Karpas-422 (cell line): ENCODE measurements around the gene GALNTL6. TPM values are rescaled to one million over a fixed set of nuclear protein-coding genes. Genes with fewer than 3 reads are reported as not detected.
"Not testable (repeated sequence)": the region's sequence is repeated elsewhere in the genome, so short reads cannot be mapped to it uniquely, and the experiment has no call there.

Experiments used
- DNase-seq: peaks from one replicate; pipeline ENCODE4 v3.0.0-alpha.2; 2015
- H2AFZ ChIP-seq: fragments of 200-600 bp; sonication (generic); 2 replicates; pipeline ENCODE4 v1.6.1; 2014; ENCODE audit warnings: antibody characterized with exemption, low read length, mixed read lengths
- H3K27ac ChIP-seq: fragments of 200-600 bp; sonication (generic); 2 replicates; pipeline ENCODE4 v1.5.1; 2014; ENCODE audit warnings: mild to moderate bottlenecking, low read length, moderate library complexity
- H3K27me3 ChIP-seq: fragments of 200-600 bp; sonication (generic); 2 replicates; pipeline ENCODE4 v1.6.1; 2014; ENCODE audit warnings: low read length, mixed read lengths
- H3K36me3 ChIP-seq: fragments of 200-600 bp; sonication (generic); 2 replicates; pipeline ENCODE4 v1.6.1; 2014; ENCODE audit warnings: low read length, mixed read lengths; ENCODE audit not compliant: insufficient read depth
- H3K4me1 ChIP-seq: fragments of 200-600 bp; sonication (generic); 2 replicates; pipeline ENCODE4 v1.6.1; 2014; ENCODE audit warnings: mild to moderate bottlenecking, low read length, mixed read lengths
- H3K4me2 ChIP-seq: fragments of 200-600 bp; sonication (generic); 2 replicates; pipeline ENCODE4 v1.6.1; 2014; ENCODE audit warnings: low read length, low read depth, mild to moderate bottlenecking; ENCODE audit not compliant: poor library complexity, severe bottlenecking
- H3K4me3 ChIP-seq: fragments of 200-600 bp; sonication (generic); 2 replicates; pipeline ENCODE4 v1.5.1; 2014; ENCODE audit warnings: mild to moderate bottlenecking, antibody characterized with exemption, low read length, mixed read lengths
- H3K79me2 ChIP-seq: fragments of 200-600 bp; sonication (generic); 2 replicates; pipeline ENCODE4 v1.6.1; 2014; ENCODE audit warnings: mild to moderate bottlenecking, low read length, mixed read lengths
- H3K9ac ChIP-seq: fragments of 200-600 bp; sonication (generic); 2 replicates; pipeline ENCODE4 v1.6.0; 2014; ENCODE audit warnings: low read length
- H3K9me2 ChIP-seq: fragments of 200-600 bp; sonication (generic), shearing (Covaris generic); replicated peaks from 2 replicates; pipeline ENCODE4 v1.6.0; 2014; ENCODE audit warnings: mild to moderate bottlenecking, low read length, moderate library complexity; ENCODE audit not compliant: insufficient read depth
- H3K9me3 ChIP-seq: fragments of 300-700, 200-600 bp; sonication (generic); 2 replicates; pipeline ENCODE4 v1.6.1; 2014; ENCODE audit warnings: low read length, mixed read lengths
- H4K20me1 ChIP-seq: fragments of 200-600 bp; sonication (generic); 2 replicates; pipeline ENCODE4 v1.6.1; 2014; ENCODE audit warnings: mild to moderate bottlenecking, antibody characterized with exemption, low read length, low read depth; ENCODE audit not compliant: insufficient read depth
- total RNA-seq: library from RNA; depleted of rRNA; stranded (reverse); fragments of >200 nt; shearing (Covaris generic); gene quantifications from 2 replicates; pipeline ENCODE4 v1.2.3, GENCODE V29; 2014; ENCODE audit warnings: low replicate concordance

GALNTL6 gene
- total RNA-seq, 1 experiment from 2014 or later: not detected

DNA sequence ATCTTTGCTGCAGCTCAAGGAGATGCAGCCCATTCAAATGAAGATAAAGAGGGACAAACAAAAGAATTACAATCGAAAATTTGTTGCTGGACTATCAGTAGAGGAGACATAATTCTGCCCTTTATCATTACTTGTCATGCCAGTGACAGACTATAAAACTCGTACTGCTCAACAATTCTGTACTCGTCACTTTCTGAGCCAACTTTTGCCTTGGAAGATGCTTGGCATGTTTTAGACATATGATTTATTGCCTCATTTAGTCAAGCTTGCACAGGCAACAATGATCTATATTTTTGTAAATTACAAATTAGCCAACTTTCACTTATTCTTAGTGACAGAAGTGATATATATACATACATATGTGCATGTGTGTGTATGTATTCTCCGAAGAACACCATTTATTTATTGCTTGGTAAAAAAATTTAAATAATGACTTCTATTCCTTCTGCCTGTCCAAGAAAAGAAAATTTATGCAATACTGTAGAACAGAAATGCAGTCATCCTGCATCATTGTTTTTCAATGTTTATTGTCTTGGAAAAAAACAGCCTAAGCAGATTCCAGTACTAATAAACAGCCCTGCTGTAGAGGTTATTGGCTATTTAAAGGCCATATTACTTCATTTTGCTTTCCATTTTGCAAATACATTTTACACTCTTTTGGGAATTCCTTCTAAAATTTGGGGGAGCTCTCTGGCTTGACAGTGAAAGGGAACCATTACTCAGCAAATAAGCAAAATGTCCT is 980.5 kb downstream of the GALNTL6 start:
- H3K9ac ChIP-seq: no peak overlapping the region
- H3K36me3 ChIP-seq: no peaks in the 10 kb centered on the region
- no peak overlapping the region for H3K4me3 ChIP-seq
- no peaks in the 10 kb centered on the region for H3K79me2 ChIP-seq
- H2AFZ ChIP-seq: no peak overlapping the region
- no peak for DNase-seq
- H3K27me3 ChIP-seq: no peaks in the 10 kb centered on the region
- H3K4me2 ChIP-seq: no peak overlapping the region
- no peak overlapping the region for H3K27ac ChIP-seq
- no peaks in the 10 kb centered on the region for H4K20me1 ChIP-seq
- H3K9me3 ChIP-seq: no peaks in the 10 kb centered on the region
- H3K4me1 ChIP-seq: no peaks in the 10 kb centered on the region
- H3K9me2 ChIP-seq: no peaks in the 10 kb centered on the region

GRCh38 chr4:172794307-172794703 is 981.1 kb downstream of the GALNTL6 start:
- Histone ChIP-seq H3K9ac (no peak overlapping the region), H3K4me2 (no peak overlapping the region), H3K4me3 (no peak overlapping the region), H3K4me1 (no peaks in the 10 kb centered on the region), H3K9me2 (no peaks in the 10 kb centered on the region), H3K27ac (no peak overlapping the region), H3K9me3 (no peaks in the 10 kb centered on the region), H3K36me3 (no peaks in the 10 kb centered on the region), H3K27me3 (no peaks in the 10 kb centered on the region), H3K79me2 (no peaks in the 10 kb centered on the region), H2AFZ (no peak overlapping the region), H4K20me1 (no peaks in the 10 kb centered on the region)
- DNase-seq: no peak

DNA sequence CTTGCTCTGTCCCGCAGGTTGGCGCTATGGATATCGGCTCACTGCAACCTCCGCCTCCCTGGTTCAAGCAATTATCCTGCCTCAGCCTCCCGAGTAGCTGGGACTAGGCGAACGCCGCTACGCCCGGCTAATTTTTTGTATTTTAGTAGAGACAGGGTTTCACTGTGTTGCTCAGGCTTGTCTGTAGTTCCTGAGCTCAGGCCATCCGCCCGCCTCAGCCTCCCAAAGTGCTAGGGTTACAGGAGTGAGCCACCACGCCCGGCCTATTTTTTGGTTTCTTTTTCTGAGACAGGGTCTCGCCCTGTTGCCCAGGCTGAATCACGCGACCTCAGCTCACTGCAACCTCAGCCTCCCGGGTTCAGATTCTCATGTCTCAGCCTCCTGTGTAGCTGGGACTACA is 984.1 kb downstream of the GALNTL6 start:
- H3K36me3 ChIP-seq, H3K4me1 ChIP-seq, H3K79me2 ChIP-seq, H3K4me2 ChIP-seq, H4K20me1 ChIP-seq, H3K9ac ChIP-seq, H2AFZ ChIP-seq, DNase-seq, H3K4me3 ChIP-seq, H3K9me2 ChIP-seq, H3K27me3 ChIP-seq, H3K9me3 ChIP-seq, H3K27ac ChIP-seq: not testable (repeated sequence)

GRCh38 chr4:172802032-172802431 is 988.8 kb downstream of the GALNTL6 start:
- Histone ChIP-seq H3K9me3 (no peaks in the 10 kb centered on the region), H3K9ac (no peak overlapping the region), H3K9me2 (no peaks in the 10 kb centered on the region), H2AFZ (no peak overlapping the region), H3K27ac (no peak overlapping the region), H3K79me2 (no peaks in the 10 kb centered on the region), H4K20me1 (no peaks in the 10 kb centered on the region), H3K4me2 (no peak overlapping the region), H3K27me3 (no peaks in the 10 kb centered on the region), H3K4me1 (no peaks in the 10 kb centered on the region), H3K4me3 (no peak overlapping the region), H3K36me3 (no peaks in the 10 kb centered on the region)
- no peak for DNase-seq

DNA sequence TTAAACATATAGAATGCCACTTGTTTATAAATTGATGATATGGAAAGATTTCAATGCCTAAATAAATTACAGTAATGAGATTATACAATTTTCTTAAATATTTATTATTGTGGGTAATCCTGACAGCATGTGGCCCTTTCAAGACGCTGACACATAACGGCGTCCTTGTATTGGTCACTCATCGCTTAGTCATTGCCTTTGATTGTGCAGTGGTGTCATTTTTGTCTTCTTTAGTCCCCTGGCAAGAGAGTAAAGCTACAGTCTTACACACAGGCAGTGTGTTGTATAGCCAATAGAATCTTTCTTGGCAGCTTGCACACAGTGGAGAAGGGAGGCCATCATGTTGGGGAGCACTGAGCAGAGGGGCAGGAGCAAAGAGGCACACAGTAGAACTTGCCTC is 993.6 kb downstream of the GALNTL6 start:
- H3K79me2 ChIP-seq: no peaks in the 10 kb centered on the region
- no peak overlapping the region for H3K27ac ChIP-seq
- no peaks in the 10 kb centered on the region for H4K20me1 ChIP-seq
- no peak overlapping the region for H3K9ac ChIP-seq
- H3K9me2 ChIP-seq: no peaks in the 10 kb centered on the region
- H3K4me2 ChIP-seq: no peak overlapping the region
- H3K36me3 ChIP-seq: no peaks in the 10 kb centered on the region
- H3K4me1 ChIP-seq: no peaks in the 10 kb centered on the region
- H3K27me3 ChIP-seq: no peaks in the 10 kb centered on the region
- no peak overlapping the region for H3K4me3 ChIP-seq
- H3K9me3 ChIP-seq: no peaks in the 10 kb centered on the region
- no peak overlapping the region for H2AFZ ChIP-seq
- DNase-seq: no peak

GRCh38 chr4:172808196-172808595 is 995.0 kb downstream of the GALNTL6 start:
- Histone ChIP-seq H3K4me1 (no peaks in the 10 kb centered on the region), H3K27ac (no peak overlapping the region), H3K27me3 (no peaks in the 10 kb centered on the region), H3K9ac (no peak overlapping the region), H3K9me2 (no peaks in the 10 kb centered on the region), H4K20me1 (no peaks in the 10 kb centered on the region), H3K79me2 (no peaks in the 10 kb centered on the region), H2AFZ (no peak overlapping the region), H3K4me2 (no peak overlapping the region), H3K36me3 (no peaks in the 10 kb centered on the region), H3K9me3 (no peaks in the 10 kb centered on the region), H3K4me3 (no peak overlapping the region)
- no peak for DNase-seq

- Histone ChIP-seq H3K27ac (no peak overlapping the region), H3K9me2 (no peaks in the 10 kb centered on the region), H3K4me3 (no peak overlapping the region), H3K4me1 (no peaks in the 10 kb centered on the region), H3K9me3 (no peaks in the 10 kb centered on the region), H3K9ac (no peak overlapping the region), H4K20me1 (no peaks in the 10 kb centered on the region), H3K36me3 (no peaks in the 10 kb centered on the region), H3K4me2 (no peak overlapping the region), H2AFZ (no peak overlapping the region), H3K79me2 (no peaks in the 10 kb centered on the region), H3K27me3 (no peaks in the 10 kb centered on the region)
- no peak for DNase-seq
Observed at GRCh38 chr4:172809319-172809718, 996.1 kb downstream of the GALNTL6 start.

GRCh38 chr4:172813359-172813923 is 1000.2 kb downstream of the GALNTL6 start:
- no peak overlapping the region for H3K4me3 ChIP-seq

More at GRCh38 chr4:172813359-172813923, 1000.2 kb downstream of the GALNTL6 start:
- Histone ChIP-seq H3K79me2 (no peaks in the 10 kb centered on the region), H3K36me3 (no peaks in the 10 kb centered on the region), H3K27me3 (no peaks in the 10 kb centered on the region), H3K27ac (no peak overlapping the region), H3K9me3 (no peaks in the 10 kb centered on the region), H4K20me1 (no peaks in the 10 kb centered on the region), H3K9ac (no peak overlapping the region), H2AFZ (no peak overlapping the region), H3K9me2 (no peaks in the 10 kb centered on the region), H3K4me2 (no peak overlapping the region), H3K4me1 (no peaks in the 10 kb centered on the region)
- DNase-seq: no peak
